H1 (cell line): ENCODE data around the gene NOVA1.

ENCODE experiments used
- EZH2 ChIP-seq: fragments of 200-600 bp; sonication (generic); IDR thresholded peaks from 2 replicates; pipeline ENCODE4 v1.7.1; 2012; ENCODE audit warnings: low read depth, mild to moderate bottlenecking, moderate library complexity, low read length, inconsistent platforms; ENCODE audit not compliant: severe bottlenecking
- HDAC6 ChIP-seq: IDR thresholded peaks from one replicate; pipeline ENCODE4 v1.7.1; 2012; ENCODE audit warnings: low read depth, mild to moderate bottlenecking, inconsistent platforms, low read length, moderate library complexity
- TF ChIP-seq, protein P1 (sequence below), 3 experiments: IDR thresholded peaks; 1 replicate in 2 of 3; 2 replicates in 1 of 3; pipeline versions ENCODE4 v1.5.1 to v1.6.1; 2011; ENCODE audit warnings: low read length in 3 of 3, mild to moderate bottlenecking in 3 of 3, inconsistent platforms in 2 of 3, low read depth in 1 of 3, moderate library complexity in 1 of 3; ENCODE audit not compliant: insufficient read depth in 1 of 3; ENCODE audit errors: control extremely low read depth in 1 of 3

GRCh38 chr14:26602902-26603301 lies 5.1 kb upstream of the NOVA1 start:
- TF ChIP-seq, protein P1, sequence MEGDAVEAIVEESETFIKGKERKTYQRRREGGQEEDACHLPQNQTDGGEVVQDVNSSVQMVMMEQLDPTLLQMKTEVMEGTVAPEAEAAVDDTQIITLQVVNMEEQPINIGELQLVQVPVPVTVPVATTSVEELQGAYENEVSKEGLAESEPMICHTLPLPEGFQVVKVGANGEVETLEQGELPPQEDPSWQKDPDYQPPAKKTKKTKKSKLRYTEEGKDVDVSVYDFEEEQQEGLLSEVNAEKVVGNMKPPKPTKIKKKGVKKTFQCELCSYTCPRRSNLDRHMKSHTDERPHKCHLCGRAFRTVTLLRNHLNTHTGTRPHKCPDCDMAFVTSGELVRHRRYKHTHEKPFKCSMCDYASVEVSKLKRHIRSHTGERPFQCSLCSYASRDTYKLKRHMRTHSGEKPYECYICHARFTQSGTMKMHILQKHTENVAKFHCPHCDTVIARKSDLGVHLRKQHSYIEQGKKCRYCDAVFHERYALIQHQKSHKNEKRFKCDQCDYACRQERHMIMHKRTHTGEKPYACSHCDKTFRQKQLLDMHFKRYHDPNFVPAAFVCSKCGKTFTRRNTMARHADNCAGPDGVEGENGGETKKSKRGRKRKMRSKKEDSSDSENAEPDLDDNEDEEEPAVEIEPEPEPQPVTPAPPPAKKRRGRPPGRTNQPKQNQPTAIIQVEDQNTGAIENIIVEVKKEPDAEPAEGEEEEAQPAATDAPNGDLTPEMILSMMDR (IDR thresholded peaks at IDR 0.05; ENCODE audit: control extremely low read depth in 1 of 3, insufficient read depth in 1 of 3, low read depth in 1 of 3, low read length in 3 of 3), result no peak
- TF ChIP-seq HDAC6 (no peak), EZH2 (no peak)
